ENCODE measurements around the gene CELF4.

Gene CELF4

GRCh38 chr18:37222354-37222998 lies 343.1 kb downstream of the CELF4 start:
- no peak for DNase-seq (ENCODE audit: low read depth)

GRCh38 chr18:37219257-37219656 lies 346.3 kb downstream of the CELF4 start:
- no peak for DNase-seq (ENCODE audit: low read depth)

- no peak for DNase-seq (ENCODE audit: low read depth)
Observed at GRCh38 chr18:37218022-37218590, 347.5 kb downstream of the CELF4 start.

GRCh38 chr18:37210781-37211180 lies 354.8 kb downstream of the CELF4 start:
- no peak for DNase-seq (ENCODE audit: low read depth)

- no peak for DNase-seq (ENCODE audit: low read depth)
Observed at GRCh38 chr18:37207343-37207742, 358.3 kb downstream of the CELF4 start.

GRCh38 chr18:37199741-37200140 lies 365.9 kb downstream of the CELF4 start:
- DNase-seq (ENCODE audit: low read depth), result no peak
